AG08396 (cell line): ENCODE data around the gene PRX.
A peak's percentile ranks its signal among the peaks of the same experiment; 100 is the strongest.
"Not testable (repeated sequence)": the region's sequence is repeated elsewhere in the genome, so short reads cannot be mapped to it uniquely, and the experiment has no call there.

Experiments used
- DNase-seq: peaks from one replicate; pipeline ENCODE4 v3.0.0; 2012; ENCODE audit warnings: low spot score, mixed read lengths

PRX gene

DNA sequence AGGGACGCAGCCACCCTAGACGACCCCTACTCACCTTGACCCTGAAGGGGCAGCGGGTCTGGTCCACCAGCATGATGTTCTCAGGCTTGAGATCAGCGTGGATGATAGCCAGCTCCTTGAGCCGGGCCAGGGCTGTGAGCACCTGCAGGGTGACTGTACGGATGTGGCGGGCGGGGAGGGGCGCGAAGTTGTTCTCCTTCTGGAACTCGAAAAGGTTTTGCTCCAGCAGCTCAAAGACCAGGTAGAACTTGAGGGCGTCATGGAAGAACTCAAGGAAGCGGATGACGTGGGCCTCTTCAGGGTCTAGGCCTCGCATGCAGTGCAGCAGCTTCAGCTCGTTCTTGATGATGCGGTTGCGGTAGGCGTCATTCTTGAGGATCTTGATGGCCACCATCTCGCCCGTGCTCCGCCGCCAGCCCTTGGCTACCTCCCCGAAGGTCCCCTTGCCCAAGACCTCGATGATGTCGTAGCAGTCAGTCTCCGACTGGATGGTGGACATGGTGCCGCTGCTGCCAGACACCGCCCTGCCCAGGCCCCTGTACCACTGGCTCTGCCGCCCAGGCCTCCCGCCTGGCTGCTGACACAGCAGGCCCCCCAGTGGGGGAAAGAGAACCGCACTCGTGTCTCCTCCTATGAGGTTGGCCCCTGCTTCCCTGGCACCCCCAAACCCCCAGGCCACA, 23.6 kb downstream of the PRX start:
- no peak for DNase-seq

DNA sequence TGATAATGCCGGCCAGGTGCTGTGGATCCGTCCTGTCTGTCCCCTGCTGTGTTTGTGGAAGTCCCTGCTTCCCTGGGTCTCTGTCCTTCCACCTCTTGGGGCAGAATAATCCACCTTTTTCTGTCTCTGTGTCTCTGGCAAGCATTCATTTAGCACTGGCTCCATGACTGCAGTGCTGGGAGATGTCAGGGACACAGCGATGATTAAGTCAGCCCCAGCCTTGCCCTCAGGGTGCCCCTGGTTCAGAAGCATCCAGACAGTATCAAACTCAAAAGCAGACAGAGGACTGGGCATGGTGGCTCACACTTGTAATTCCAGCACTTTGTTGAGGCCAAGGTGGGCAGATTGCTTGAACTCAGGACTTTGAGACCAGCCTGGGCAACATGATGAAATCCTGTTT, 24.7 kb downstream of the PRX start:
- DNase-seq, result no peak

DNA sequence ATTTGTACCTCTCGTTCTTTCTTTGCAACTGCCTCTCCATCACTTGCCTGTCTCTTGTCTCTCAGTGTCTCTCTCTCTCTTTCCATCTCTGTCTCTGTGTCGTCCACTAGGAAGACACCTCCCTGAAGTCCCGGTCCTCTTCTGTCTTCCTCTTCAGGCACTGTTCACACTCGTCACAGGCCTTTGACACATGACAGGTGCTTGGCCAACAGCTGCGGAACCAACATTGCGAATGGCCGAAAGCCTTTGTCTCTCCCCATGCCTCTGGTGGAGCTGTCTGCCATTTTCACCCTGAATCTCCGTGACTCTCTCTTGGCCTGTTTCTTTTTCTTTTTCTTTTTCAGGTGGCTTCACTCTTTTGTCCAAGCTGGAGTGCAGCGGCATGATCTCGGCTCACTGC, 26.0 kb downstream of the PRX start:
- no peak for DNase-seq

DNA sequence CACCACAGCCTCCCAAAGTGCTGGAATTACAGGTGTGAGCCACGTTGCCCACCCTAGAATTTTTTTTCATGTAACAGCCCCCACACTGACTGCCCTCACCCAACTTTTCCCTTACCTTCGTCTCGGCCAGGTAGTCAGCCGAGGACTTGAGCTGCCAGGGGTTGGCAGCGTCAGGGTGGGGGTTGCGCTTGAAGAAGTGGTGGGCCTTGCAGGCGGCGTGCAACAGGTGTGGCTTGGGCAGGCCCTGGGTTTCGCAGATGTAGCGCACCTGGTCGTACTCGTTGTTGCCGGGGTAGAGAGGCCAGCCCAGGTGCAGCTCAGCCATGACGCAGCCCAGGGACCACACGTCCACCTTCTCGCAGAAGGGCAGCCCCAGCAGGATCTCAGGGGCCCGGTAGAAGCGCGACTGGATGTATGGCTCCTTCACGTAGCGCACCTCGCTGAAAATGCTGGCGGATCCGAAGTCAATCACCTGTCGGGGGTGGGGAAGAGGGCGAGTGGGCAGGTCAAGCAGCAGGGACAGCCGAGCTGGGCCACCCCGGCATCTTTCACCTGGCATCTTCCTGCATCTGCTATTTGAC, 29.4 kb downstream of the PRX start:
- DNase-seq, result no peak

DNA sequence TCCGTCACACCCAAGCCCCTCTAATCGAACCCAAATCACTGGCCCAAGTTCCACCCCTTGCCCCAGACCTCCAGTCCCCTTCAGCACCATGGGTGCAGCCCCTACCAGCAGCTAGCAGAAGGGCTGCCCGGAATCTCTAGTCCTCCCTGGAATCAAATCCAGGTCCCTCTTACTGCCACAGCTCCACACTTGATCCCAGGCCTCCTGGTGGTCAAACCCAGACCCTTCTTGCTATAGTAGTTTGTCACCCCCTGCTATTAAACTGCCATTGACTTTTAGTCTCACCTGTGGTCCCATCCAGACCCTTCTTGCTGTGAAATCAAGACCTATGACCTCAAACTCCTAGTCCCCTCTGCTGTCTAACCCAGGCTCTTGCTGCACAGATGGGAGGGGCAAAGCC, 31.9 kb downstream of the PRX start:
- DNase-seq, result no peak

DNA sequence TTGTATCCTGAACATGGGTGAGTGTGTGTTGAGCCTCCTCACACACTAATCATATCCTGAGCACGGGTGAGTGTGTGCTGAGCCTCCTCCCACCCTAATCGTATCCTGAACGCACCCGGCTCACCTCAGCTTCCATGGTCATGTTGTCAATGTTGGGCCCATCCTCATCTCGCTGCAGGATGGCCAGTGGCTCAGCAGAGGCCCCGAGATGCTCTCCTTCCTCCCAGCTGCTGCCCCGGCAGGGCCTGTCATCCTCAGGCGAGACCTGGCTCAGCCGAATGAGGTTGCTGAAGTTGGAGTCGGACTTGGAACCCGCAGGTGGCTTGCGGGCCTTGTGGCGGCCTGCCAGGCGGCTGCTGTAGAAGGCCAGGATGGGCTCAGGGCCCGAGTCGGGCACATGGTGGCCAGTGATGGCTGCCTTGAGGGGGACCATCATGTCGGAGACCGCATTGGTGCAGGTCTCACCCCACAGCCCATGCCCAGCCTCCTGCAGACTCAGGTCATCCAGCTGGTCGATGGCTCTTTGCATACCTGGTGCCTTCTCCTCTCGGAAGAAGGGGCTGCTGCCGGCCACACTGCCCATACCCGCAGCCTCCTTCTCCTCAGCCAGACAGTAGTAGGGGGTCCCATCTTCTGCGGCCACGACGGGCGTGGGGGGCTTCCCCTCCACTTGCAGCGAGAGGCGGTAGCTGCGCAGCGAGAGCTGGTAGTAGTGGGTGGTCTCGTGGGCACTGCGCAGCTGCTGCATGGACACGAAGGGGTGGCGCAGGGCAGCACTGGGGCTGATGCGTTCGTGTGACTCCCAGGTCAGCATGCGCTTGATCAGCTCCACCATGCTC, 32.8 kb downstream of the PRX start:
- DNase-seq, result no peak

DNA sequence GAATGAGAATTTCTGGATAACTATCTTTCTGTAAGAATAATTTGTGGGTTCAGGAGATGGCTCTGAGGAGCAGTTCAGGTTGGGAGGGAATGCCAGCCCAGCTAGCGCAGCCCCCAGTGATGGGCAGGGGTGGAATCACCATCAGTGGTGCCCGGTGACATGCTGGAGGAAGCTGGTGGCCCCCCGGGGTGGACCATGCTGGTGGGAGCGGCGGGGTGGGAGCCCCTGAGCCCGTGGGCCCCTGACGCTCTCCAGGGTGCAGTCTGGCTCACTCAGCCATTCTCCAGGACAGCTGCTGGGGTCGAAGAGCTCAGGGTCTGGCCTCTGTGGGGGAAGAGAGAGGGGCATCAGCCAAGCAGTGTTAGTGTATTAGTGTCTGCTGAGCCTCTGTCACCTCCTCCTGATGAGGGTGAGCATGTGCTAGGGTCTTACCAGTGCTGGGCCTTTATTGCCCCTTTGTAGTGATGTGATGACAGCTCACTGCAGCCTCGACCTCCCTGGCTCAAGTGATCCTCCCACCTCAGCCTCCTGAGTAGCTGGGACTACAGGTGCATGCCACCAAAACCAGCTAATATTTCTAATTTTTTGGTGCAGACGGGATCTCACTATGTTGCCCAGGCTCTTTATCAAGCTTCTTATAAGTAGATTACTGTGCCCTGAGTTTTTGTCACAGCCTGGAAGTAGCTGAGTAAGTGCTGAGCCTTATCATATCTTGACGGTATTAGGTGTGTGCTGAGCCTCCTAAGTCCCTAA, 33.6 kb downstream of the PRX start:
- DNase-seq, result no peak

DNA sequence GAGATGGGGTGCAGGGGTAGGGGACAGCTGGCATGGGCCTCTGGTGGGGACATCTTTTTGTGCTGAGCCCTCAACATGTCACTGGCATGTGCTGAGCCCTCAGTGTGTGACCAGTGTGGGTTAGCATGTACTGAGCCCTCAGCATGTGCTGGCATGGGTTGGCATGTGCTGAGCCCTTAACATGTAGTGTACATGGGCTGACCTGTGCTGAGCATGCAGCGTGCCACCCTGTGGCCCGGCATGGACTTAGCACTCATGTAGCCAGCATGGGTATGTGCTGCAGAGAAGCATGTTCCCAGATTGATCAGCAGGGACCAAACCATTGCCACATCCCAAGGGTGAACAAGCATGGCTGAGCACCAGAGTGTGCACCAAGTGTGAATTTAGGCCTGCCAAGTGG, 34.7 kb downstream of the PRX start:
- no peak for DNase-seq

DNA sequence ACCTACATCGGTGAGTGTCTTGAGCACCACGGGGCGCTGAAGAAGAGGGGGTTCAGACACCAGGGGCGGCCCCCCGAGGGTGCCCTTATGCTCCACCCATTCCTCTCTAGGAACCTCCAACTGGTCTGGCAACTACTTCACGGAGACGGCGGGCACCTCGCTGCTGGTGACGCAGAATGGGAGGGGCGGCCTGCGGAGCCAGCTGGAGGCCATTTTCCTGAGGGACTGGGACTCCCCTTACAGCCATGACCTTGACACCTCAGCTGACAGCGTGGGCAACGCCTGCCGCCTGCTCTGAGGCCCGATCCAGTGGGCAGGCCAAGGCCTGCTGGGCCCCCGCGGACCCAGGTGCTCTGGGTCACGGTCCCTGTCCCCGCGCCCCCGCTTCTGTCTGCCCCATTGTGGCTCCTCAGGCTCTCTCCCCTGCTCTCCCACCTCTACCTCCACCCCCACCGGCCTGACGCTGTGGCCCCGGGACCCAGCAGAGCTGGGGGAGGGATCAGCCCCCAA, 35.2 kb downstream of the PRX start:
- DNase-seq, result no peak

DNA sequence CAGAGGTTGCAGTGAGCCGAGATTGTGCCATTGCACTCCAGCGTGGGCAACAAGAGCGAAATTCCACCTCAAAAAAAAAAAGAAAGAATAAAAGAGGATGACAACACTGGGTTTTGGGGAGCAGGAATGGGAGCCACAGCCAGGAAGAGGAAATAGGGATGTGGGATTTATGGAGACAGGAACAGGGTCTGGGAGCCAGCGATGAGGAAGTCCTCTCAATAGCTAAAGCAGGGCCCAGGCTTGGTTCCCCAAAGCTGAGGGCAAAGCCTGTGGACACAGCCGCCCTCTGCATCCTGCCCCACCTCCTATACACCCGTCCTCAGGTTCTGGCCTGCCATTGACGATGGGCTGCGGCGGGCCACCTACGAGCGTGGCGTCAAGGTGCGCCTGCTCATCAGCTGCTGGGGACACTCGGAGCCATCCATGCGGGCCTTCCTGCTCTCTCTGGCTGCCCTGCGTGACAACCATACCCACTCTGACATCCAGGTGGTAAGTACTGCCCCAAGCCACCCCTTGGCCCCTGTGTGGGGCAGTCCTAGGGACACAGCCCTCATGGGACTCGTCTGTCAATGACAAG, 36.8 kb downstream of the PRX start:
- no peak for DNase-seq

DNA sequence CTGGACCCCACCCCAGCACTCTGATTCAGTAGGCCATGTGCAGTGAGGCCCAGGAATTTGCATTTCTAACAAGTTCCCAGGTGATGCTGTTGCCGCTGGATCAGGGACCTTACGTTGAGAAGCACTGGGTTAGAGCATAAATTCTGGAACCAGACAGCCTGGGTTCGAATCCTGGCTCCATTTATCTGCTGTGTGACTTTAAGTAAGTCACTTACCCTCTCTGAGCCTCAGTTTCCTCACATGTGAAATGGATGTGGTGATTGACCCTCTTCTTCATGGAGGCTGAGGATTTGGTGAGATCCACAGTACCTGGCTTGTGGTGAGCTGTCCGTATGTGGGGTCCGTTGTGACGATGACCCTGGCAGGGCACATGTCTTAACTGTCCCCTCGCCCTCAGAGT, 39.1 kb downstream of the PRX start:
- DNase-seq, result no peak

DNA sequence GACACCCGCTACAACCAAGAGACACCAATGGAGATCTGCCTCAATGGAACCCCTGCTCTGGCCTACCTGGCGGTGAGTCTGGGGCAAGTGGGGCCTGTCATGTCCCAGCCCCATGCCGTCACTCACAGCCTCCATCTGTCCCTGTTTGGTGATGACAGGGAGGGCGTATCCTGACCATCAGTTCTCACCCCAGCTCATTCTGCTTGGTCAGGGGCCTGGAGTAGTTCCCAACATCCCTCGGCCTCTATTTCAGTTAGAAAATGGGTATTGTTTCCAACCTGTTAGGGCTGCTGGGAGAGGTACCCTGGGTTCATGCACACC, 41.4 kb downstream of the PRX start:
- no peak for DNase-seq

DNA sequence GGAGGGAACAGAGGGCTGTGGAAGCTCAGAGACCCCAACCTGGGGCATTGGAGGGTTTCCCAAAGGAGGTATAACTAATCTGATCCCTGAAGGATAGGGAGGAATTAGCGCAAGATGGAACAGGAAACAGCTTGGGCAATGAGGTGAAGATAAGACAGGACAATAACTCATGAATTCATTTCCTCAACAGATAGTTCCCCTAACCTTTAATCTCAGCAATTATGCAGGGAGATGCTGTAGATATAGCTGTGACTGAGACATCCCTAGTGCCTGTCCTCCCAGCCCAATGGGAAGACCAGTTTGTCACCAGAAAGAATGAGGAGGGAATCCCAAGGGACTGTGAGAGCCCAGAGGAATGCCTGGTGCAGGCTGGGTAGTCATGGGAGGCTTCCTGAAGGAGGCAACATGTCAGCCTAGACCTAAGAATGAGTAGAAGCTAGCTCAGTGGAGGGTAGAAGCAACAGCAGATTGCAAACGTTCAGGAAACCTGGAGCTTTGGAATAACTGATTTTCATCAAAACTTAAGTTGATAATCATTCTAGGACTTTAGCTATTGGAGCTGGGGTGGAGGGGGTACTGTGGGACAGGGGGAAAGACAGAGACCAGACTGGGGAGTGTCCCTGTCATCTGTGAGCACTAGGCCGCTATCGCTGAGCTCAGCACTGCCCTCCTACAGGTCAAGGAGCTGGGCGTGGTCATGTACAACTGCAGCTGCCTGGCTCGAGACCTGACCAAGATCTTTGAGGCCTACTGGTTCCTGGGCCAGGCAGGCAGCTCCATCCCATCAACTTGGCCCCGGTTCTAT, 42.0 kb downstream of the PRX start:
- no peak for DNase-seq

DNA sequence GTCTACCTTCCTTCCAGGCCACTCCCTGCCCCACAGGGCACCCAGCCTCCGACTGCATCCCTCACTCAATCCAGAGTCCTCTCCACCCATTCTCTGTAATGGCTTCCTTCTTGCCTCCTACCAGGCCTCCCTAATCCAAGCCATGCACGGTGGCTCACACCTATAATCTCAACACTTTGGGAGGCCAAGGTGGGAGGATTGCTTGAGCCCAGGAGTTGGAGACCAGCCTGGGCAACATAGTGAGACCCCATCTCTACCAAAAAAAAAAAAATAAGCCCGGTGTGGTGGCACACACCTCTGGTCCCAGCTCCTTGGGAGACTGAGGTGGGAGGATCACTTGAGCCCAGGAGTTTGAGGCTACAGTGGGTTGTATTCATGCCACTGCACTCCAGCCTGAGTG, 42.9 kb downstream of the PRX start:
- not testable (repeated sequence) for DNase-seq

DNA sequence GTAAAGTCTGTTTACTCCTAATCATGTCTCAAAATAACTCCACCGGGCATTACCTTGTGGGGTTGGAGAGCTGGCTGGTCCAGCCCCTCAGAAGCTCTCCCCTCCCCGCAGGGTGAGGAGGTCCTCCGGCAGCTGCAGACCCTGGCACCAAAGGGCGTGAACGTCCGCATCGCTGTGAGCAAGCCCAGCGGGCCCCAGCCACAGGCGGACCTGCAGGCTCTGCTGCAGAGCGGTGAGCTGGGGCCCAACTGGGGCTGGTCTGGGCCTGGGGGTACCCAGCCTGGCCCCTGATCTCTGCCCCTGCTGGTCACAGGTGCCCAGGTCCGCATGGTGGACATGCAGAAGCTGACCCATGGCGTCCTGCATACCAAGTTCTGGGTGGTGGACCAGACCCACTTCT, 43.4 kb downstream of the PRX start:
- DNase-seq, result no peak

DNA sequence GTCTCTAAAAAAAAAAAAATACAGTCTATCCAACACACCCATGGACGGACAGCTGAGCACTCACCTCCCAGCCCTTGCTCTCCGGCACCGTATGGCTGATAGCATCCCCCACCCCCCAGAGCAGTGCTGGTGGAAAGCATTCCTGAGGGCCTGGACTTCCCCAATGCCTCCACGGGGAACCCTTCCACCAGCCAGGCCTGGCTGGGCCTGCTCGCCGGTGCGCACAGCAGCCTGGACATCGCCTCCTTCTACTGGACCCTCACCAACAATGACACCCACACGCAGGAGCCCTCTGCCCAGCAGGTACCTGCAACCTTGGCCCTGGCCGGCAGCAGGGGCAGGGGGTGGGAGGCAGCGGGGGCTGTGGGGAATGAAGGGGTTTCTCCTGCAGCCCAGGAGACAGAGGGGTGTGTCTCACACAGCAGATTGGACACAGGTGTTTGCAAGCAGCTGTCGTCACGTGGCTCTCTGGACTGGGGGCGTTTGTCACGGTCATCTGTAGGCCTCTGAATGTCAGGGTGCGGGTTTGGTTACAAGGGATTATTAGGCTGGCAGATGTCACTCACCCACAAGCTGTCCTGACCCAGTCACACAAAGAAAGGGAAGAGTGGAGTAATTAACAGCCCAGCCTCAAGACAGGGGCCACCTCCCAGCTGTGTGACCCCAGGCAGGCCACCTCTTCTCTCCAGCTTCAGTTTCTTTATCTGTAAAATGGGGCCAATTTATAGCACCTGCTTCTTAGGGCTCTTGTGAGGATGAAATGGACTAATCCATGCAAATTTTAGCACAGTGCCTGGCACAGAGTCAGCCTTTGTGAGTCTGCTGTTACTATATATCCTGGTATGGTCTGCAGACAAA, 45.4 kb downstream of the PRX start:
- no peak for DNase-seq

DNA sequence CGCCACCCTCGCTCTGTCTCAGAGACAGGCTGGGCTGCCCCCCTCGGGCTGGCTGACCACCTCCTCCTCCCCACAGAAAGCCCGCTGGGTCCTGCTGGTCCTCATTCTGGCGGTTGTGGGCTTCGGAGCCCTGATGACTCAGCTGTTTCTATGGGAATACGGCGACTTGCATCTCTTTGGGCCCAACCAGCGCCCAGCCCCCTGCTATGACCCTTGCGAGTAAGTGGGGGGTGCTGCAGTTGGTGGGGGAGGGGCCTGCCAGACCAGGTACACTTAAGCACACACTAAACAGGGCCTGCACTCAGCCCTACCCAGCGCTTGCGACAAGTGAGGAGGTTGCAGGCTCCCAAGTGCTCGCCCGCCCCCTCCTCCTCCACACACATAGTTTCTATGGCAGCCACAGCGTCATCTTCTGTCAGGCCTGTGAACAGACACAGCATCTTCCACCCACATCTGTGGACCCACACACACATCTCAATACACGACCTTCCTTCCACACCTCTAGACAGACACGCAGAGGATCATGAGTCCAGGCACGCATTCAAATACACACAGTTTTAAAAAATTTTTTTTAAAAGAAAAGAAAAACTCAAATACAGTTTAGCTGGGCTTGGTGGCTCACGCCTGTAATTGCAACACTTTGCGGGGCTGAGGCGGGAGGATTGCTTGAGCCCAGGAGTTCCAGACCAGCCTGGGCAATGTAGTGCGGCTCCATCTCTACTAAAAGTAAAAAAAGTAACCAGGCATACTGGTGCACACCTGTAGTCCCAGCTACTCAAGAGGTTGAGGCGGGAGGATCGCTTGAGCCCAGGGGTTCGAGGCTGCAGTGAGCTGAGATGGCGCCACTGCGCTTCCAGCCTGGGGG, 46.2 kb downstream of the PRX start:
- DNase-seq, result peak; percentile 29

DNA sequence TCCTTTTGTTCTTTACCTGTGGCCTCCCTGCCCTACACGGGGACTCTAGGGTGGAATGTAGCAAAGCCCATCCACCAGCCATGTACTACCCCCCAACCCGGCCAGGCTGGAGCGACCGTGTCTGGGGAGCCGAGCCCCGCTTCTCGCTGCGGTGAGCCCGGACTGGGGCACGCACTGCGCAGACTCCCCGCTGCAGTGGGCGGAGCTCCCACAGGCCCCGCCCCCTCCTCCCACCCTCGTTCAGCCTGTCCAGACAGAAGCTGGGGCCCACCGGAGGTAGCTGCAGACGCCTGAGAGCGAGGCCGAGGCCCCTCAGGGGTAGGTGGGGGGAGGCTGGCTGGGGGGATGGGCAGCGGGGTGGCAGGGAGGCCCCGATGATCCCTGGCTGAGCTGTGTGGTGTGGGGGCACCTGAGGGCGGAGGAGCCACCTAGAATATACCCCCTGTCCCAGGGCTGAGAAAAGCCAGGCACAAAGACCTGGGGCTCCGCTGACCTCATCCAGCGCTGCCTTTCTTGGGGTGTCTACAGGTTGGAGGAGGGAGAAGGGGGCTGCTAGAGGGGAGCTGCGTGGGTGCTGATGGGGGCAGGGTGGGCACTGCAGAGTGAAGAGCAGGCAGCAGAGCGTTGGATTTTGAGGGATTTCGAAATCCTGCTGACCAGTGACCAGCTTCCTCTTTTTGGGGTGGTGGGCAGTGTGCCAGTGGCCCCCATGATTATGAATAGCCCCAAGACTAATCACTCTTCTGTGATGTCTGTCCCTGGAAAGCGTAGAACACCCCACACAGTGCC, 47.4 kb downstream of the PRX start:
- peak; percentile 93 for DNase-seq

DNA sequence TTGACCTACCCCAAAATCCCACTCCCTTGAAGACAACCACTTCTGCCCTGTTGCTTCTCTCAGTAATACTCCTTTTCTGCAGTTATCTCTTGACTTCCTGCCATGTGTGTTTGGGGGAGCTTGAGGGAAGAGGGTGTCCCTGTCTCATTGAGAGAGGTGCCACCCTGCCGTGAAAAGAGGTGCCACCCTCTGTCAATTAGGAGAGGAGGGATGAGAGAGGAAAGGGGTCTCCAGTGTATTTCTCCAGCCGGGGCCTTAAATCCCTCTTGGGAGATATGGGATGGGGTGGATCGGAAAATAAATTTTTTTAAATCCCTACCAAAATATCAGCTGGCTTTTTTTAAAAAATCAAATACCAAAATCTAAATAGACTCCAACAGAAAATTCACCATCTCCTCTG, 48.2 kb downstream of the PRX start:
- DNase-seq, result no peak
